GM23248 (cell line): ENCODE results near the gene LPP.

Source experiments
- EZH2 ChIP-seq: fragments of 200-600 bp; sonication (generic); IDR thresholded peaks from 2 replicates; pipeline ENCODE4 v1.6.1; 2018; ENCODE audit warnings: antibody characterized with exemption, mild to moderate bottlenecking; ENCODE audit not compliant: insufficient read depth, poor library complexity, severe bottlenecking
- EZH2phosphoT487 ChIP-seq: fragments of 200-600 bp; sonication (generic); IDR thresholded peaks from 2 replicates; pipeline ENCODE4 v1.6.1; 2018; ENCODE audit warnings: antibody characterized with exemption, moderate library complexity, mild to moderate bottlenecking, low read depth; ENCODE audit not compliant: insufficient read depth

DNA sequence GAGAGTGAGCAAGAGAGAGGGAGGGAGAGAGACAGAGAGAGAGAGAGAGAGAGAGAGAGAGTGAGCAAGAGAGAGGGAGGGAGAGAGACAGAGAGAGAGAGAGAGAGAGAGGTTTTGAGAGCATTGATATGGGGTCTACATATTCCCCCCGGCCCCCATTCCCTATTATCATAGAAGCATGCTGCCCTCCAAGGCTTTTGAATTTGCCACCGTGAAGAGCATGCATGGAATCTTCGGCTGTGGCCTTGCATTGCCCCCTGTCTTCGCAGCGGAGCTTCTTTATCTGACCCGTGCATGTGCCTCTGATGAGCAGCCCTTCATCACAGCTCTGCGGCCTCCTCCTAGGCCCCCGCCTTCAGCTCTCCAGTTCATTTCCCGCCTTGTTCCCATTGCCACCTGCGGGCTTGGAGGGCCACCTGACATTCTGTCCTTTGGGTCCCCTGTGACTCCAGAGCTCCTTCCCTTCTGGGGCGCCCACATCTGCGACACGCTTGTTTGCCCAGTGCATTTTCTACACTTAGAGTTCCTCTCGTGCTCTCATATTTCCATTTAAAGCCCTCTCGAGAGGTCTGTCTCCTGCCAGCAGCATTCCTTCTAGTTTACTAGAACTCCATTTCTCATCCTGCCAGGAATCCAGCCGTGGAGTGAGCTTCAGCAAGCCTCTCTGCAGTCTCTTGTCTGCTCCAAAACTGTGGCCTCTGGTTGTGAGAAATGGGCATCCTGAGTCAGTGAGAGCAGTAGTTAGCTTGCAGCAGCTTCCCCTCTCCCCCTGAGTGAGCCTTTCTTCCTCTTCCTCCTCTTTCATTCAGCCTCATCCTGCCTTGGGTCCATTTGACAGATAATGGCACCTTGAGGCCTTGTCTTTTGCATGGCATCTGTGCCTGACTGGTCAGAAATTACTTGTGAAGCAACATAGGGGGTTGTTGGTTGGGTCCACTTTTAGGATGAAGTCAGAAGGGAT, 25.3 kb downstream of the LPP start:
- TF ChIP-seq EZH2, result no peak
- no peak for TF ChIP-seq EZH2phosphoT487
